Breast epithelium (tissue), 3 donors: ENCODE data around the gene PTPRG.

Source experiments
- CTCF ChIP-seq, 3 donors: fragments of 450-650 bp; IDR thresholded peaks; one replicate each; pipeline ENCODE4 v1.5.1; 2016 to 2017; ENCODE audit warnings: antibody characterized with exemption in 3 of 3, mild to moderate bottlenecking in 3 of 3, moderate library complexity in 3 of 3
- POLR2AphosphoS5 ChIP-seq, 3 donors: sonication (generic); formaldehyde crosslinking; IDR thresholded peaks; one replicate each; pipeline ENCODE4 v1.6.1; 2017; ENCODE audit warnings: antibody characterized with exemption in 3 of 3

DNA sequence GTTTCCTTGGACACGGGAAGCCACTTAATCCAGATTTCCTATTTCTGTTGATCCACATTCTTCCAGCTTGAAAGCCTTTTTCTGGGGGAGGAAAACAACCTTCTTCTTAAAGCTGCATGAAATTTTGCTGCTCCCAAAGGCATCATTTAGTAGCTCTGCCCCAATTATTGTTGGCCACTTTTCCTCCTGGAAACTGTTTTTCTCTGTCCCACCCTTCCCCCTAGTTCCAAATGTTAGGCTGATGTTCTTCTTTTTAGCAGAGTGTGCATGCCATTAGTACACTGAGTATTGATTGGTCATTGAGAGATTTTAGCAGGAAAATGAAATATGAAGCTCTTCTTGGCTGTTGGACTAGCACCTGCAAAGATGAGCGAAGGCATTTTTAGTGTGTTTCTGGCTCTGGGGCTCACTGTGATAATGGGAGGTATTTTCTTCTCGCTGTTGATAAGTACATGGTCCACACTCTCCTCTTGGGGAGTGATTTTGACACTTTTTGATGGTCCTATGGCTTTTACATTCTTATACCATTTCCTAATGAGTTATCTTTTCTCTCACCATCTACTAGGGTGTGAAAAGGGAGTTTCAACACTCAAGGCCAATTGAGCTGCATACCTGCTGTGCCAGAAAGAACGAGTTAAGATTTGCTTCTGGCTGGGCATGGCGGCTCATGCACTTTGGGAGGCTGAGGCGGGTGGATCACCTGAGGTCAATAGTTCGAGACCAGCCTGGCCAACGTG lies 200.5 kb downstream of the PTPRG start:
- TF ChIP-seq POLR2AphosphoS5 (IDR thresholded peaks at IDR 0.05) (no peak), CTCF (IDR thresholded peaks at IDR 0.05) (no peak)
